DND-41 (cell line): ENCODE results near the gene WIPF3.

ENCODE experiments used
- CTCF ChIP-seq: IDR thresholded peaks from 2 replicates; pipeline ENCODE4 v1.5.1; 2012; ENCODE audit warnings: borderline replicate concordance, low read length, moderate library complexity, mild to moderate bottlenecking; ENCODE audit not compliant: poor library complexity, severe bottlenecking; ENCODE audit errors: extremely low read depth
- EZH2 ChIP-seq: IDR thresholded peaks from 3 replicates; pipeline ENCODE4 v1.6.1; 2012; ENCODE audit warnings: borderline replicate concordance, low read depth, mild to moderate bottlenecking, moderate library complexity, low read length, inconsistent platforms; ENCODE audit not compliant: severe bottlenecking

GRCh38 chr7:29956487-29956836 lies 150.2 kb downstream of the WIPF3 start:
- TF ChIP-seq CTCF (no peak), EZH2 (no peak)
